Smooth muscle cell (in vitro differentiated cells): ENCODE results near the gene MYO1C. TPM values are rescaled to one million over a fixed set of nuclear protein-coding genes. Genes with fewer than 3 reads are reported as not detected.

Source experiments
- DNase-seq: peaks from one replicate; lab custom pipeline; 2025; ENCODE audit not compliant: unreplicated experiment; lab: John Stamatoyannopoulos, UW
- H2AFZ ChIP-seq: fragments of 200-600 bp; sonication (generic); 2 replicates; pipeline ENCODE4 v1.6.0; 2016; ENCODE audit warnings: antibody characterized with exemption, low read depth, mild to moderate bottlenecking
- H3F3A ChIP-seq: fragments of 200-600 bp; sonication (generic); 2 replicates; pipeline ENCODE4 v1.6.0; 2017; ENCODE audit warnings: antibody characterized with exemption, low read depth
- H3K27ac ChIP-seq: fragments of 200-600 bp; sonication (generic); 2 replicates; pipeline ENCODE4 v1.5.1; 2016; ENCODE audit warnings: low read depth, mild to moderate bottlenecking
- H3K27me3 ChIP-seq: fragments of 200-600 bp; sonication (generic); 2 replicates; pipeline ENCODE4 v1.6.1; 2016; ENCODE audit warnings: low read depth, mild to moderate bottlenecking
- H3K36me3 ChIP-seq: fragments of 200-600 bp; sonication (generic); 2 replicates; pipeline ENCODE4 v1.5.1; 2016; ENCODE audit warnings: low read depth
- H3K4me1 ChIP-seq: fragments of 200-600 bp; sonication (generic); 2 replicates; pipeline ENCODE4 v1.5.1; 2016; ENCODE audit warnings: low read depth
- H3K4me2 ChIP-seq: fragments of 200-600 bp; sonication (generic); 2 replicates; pipeline ENCODE4 v1.6.0; 2016; ENCODE audit warnings: mild to moderate bottlenecking
- H3K4me3 ChIP-seq: fragments of 200-600 bp; sonication (generic); 2 replicates; pipeline ENCODE4 v1.5.1; 2016; ENCODE audit warnings: mild to moderate bottlenecking
- H3K79me2 ChIP-seq: fragments of 200-600 bp; sonication (generic); 2 replicates; pipeline ENCODE4 v1.6.0; 2016; ENCODE audit warnings: low read depth, mild to moderate bottlenecking
- H3K9ac ChIP-seq: fragments of 200-600 bp; sonication (generic); 2 replicates; pipeline ENCODE4 v1.6.0; 2016; ENCODE audit warnings: low read depth
- H3K9me3 ChIP-seq: fragments of 200-600 bp; sonication (generic); replicated peaks from 2 replicates; pipeline ENCODE4 v1.5.1; 2016; ENCODE audit warnings: low read depth
- H4K20me1 ChIP-seq: fragments of 200-600 bp; sonication (generic); 2 replicates; pipeline ENCODE4 v1.6.0; 2016; ENCODE audit warnings: low read depth
- CTCF ChIP-seq: fragments of 200-600 bp; sonication (generic); IDR thresholded peaks from 2 replicates; pipeline ENCODE4 v1.5.1; 2017; ENCODE audit warnings: borderline replicate concordance, mild to moderate bottlenecking, antibody characterized with exemption; ENCODE audit not compliant: insufficient read depth, poor library complexity, severe bottlenecking
- WGBS: methylation state at CpG from one replicate; pipeline ENCODE4 v1.1.7; 2016; ENCODE audit warnings: low lambda C conversion rate; 5-methylcytosine and 5-hydroxymethylcytosine counted together
- polyA plus RNA-seq: library from polyadenylated mRNA; unstranded; fragments of >200 nt; fragmentation: Nextera tagmentation; extraction: Ambion mirVana; gene quantifications from 2 replicates; pipeline ENCODE4 v1.2.1, GENCODE V29; 2016
- total RNA-seq: library from RNA; depleted of rRNA; stranded (reverse); fragments of >200 nt; gene quantifications from 2 replicates; pipeline ENCODE4 v1.2.3, GENCODE V29; 2014

Gene MYO1C
- total and polyA plus RNA-seq, 2 experiments from 2014 or later, result 80.4 to 81.5 TPM

GRCh38 chr17:1535737-1536136 is 43.3 kb upstream of the MYO1C start:
- TF ChIP-seq CTCF, result no peak
- peaks cover 1% of the 10 kb centered on the region for H3K36me3 ChIP-seq
- no peak overlapping the region for H2AFZ ChIP-seq
- no peaks in the 10 kb centered on the region for H3K4me1 ChIP-seq
- no peaks in the 10 kb centered on the region for H3K9me3 ChIP-seq
- H3K4me2 ChIP-seq, result no peak overlapping the region
- 96% methylated on average over 4 of the region's 4 CpGs for WGBS
- no peak overlapping the region for H3K4me3 ChIP-seq
- no peak for DNase-seq
- no peak overlapping the region for H3K27ac ChIP-seq
- no peaks in the 10 kb centered on the region for H3F3A ChIP-seq
- no peak overlapping the region for H3K9ac ChIP-seq
- no peaks in the 10 kb centered on the region for H3K79me2 ChIP-seq
- no peaks in the 10 kb centered on the region for H3K27me3 ChIP-seq
- no peaks in the 10 kb centered on the region for H4K20me1 ChIP-seq

- TF ChIP-seq CTCF, result no peak
- Histone ChIP-seq H3K27ac (no peak overlapping the region), H3K36me3 (no peaks in the 10 kb centered on the region), H3K9me3 (no peaks in the 10 kb centered on the region), H3K79me2 (no peaks in the 10 kb centered on the region), H3K4me2 (no peak overlapping the region), H3F3A (no peaks in the 10 kb centered on the region), H3K4me3 (no peak overlapping the region), H4K20me1 (no peaks in the 10 kb centered on the region), H3K27me3 (no peaks in the 10 kb centered on the region), H3K9ac (no peak overlapping the region), H2AFZ (no peak overlapping the region), H3K4me1 (no peaks in the 10 kb centered on the region)
- WGBS, result 97% methylated on average over 24 of the region's 24 CpGs
- DNase-seq, result no peak
These were observed 41.3 kb upstream of the MYO1C start for GRCh38 chr17:1533661-1534325.

GRCh38 chr17:1532836-1533602 is 40.5 kb upstream of the MYO1C start:
- H3K27me3 ChIP-seq, result no peaks in the 10 kb centered on the region
- H2AFZ ChIP-seq, result no peak overlapping the region
- no peaks in the 10 kb centered on the region for H3K9me3 ChIP-seq
- H3K36me3 ChIP-seq, result no peaks in the 10 kb centered on the region
- H4K20me1 ChIP-seq, result no peaks in the 10 kb centered on the region
- WGBS, result 88% methylated on average over 10 of the region's 10 CpGs
- no peaks in the 10 kb centered on the region for H3K4me1 ChIP-seq
- H3K4me2 ChIP-seq, result no peak overlapping the region
- no peak overlapping the region for H3K9ac ChIP-seq
- H3K79me2 ChIP-seq, result no peaks in the 10 kb centered on the region
- no peaks in the 10 kb centered on the region for H3F3A ChIP-seq
- no peak overlapping the region for H3K4me3 ChIP-seq
- peak; percentile 14 for TF ChIP-seq CTCF
- no peak for DNase-seq
- no peak overlapping the region for H3K27ac ChIP-seq
